ENCODE results near the gene NHSL2. TPM values are rescaled to one million over a fixed set of nuclear protein-coding genes. Genes with fewer than 3 reads are reported as not detected.

NHSL2 gene
- total RNA-seq, 1 experiment from 2014 or later: 0.36 TPM

DNA sequence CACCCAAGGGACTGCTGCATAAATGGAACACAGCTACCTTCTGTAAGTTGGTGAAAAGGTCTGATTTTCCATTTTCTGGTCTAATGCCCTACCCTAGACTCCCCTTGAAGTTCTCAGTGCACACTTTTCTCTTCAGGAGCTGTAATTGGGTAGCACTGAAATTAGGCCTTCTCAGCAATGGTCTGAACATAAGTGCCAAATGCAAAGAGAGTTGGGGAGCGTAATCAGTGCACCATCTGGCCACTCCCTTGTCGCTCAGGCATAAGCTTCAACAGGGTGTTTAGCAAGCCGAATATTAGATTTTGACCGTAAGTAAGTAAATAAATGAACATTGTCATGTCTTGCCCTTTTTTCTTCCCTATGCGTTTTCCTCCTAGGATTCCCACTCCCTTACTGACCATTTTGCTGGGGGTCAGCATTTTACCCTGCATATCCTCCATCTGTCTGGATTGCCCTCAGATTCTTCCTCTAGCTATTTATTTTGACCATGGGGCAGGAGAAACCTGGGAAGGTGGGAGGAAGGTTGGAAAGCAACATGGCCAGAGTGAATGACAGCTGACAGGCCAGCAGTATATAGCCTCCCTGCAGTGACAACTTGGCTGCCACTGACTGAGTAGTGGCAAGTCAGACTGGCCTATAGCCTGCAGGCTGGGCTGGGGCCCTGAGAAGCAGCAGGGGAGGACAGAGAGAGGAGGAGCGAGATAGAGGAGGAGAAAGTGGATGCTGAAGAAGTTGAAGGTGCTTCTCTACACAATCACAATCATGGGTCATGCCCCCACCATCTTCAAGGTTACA lies 2.7 kb downstream of the NHSL2 start:
- CTCF ChIA-PET: interaction anchor here (0.6 to 0.8 kb wide), 2 partner anchors 32 to 85 kb away, joined by 3 read pairs; no protein-coding TSS in a partner anchor
- intact Hi-C loops (cut with micrococcal nuclease; ENCODE audit: unreplicated experiment): no loop called here

DNA sequence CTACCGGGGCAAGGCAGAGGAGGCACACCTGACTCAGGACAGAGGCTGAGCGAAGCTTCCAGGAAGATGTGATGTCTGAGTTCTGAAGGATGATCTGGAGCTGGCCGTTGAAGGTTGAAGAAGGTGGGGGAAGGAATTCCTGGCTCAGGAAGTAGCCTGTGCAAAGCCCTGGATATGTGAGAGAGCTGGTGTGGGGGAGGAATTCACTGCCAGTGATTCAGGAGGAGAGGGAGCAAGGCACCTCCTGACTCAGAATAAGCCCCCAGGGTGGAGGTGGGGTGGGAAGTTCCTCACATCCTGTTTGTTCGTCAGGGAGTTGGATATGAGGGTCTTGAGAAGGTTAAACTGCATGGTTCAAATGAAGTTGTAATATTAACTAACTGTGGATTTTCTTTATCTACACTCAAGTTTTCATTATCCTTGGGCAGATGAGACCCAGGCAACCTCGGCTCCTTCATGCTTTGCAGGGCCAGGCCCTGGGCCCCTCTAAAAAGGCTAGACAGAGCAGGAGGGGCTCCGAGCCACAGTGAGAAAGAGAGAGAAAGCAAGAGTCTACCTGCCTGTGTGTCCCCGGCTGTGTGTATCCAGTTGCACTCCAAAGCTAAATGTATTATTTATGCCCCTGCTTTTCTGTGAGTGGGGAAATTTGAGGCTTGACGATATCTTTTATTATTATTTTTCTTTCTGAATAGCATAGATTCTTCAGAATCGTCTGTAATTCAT lies 7.1 kb downstream of the NHSL2 start:
- ATAC-seq: 0 out of 2 replicates have a peak, but pooled peaks have one; percentile 58
- Histone ChIP-seq H3K27ac (ENCODE audit: low read length) (no peak overlapping the region), H3K36me3 (ENCODE audit: control insufficient read depth, insufficient read depth, low read length) (no peaks in the 10 kb centered on the region)

More for the DNA sequence above, 2.7 kb downstream of the NHSL2 start:
- no peaks in the 10 kb centered on the region for H3K9me3 ChIP-seq (ENCODE audit: control insufficient read depth, insufficient read depth, low read depth, low read length)
- DNase-seq (ENCODE audit: low read depth, low spot score) (no peak), ATAC-seq (no peak)
- peaks cover 5% of the 10 kb centered on the region; the same call in 1 of the 2 replicates for H3K27me3 ChIP-seq (ENCODE audit: control insufficient read depth, insufficient read depth, low read length)
- in situ Hi-C loops (cut with HindIII; ENCODE audit: low pct_unique_long_range_greater_than_20kb, low sequenced_read_pairs): no loop called here
- TF ChIP-seq CTCF (IDR thresholded peaks at IDR 0.05): no peak
- no peak for TF ChIP-seq POLR2AphosphoS5 (IDR thresholded peaks at IDR 0.05; ENCODE audit: low read depth, low read length)
- TF ChIP-seq TCF7L2 (IDR thresholded peaks at IDR 0.05; ENCODE audit: low read depth, low read length): no peak
- no TSS peak for BruUV-seq (replicated peaks)
- no peaks in the 10 kb centered on the region for H3K4me1 ChIP-seq (ENCODE audit: control insufficient read depth, insufficient read depth, low read length)
- POLR2A ChIA-PET: no interaction called here
- no peak overlapping the region for H3K4me3 ChIP-seq (ENCODE audit: low read depth in 2 of 2, low read length in 2 of 2)
- no peaks in the 10 kb centered on the region for H3K36me3 ChIP-seq (ENCODE audit: control insufficient read depth, insufficient read depth, low read length)
- H3K27ac ChIP-seq (ENCODE audit: low read length): no peak overlapping the region

More for the DNA sequence above, 7.1 kb downstream of the NHSL2 start:
- no peaks in the 10 kb centered on the region for H3K4me1 ChIP-seq (ENCODE audit: control insufficient read depth, insufficient read depth, low read length)
- TF ChIP-seq SIN3A (IDR thresholded peaks at IDR 0.05; ENCODE audit: borderline replicate concordance, insufficient read depth, low read depth, low read length) (no peak), POLR2AphosphoS5 (IDR thresholded peaks at IDR 0.05; ENCODE audit: low read depth, low read length) (no peak), CTCF (IDR thresholded peaks at IDR 0.05) (no peak), TCF7L2 (IDR thresholded peaks at IDR 0.05; ENCODE audit: low read depth, low read length) (no peak)
- TF ChIP-seq, protein P1, sequence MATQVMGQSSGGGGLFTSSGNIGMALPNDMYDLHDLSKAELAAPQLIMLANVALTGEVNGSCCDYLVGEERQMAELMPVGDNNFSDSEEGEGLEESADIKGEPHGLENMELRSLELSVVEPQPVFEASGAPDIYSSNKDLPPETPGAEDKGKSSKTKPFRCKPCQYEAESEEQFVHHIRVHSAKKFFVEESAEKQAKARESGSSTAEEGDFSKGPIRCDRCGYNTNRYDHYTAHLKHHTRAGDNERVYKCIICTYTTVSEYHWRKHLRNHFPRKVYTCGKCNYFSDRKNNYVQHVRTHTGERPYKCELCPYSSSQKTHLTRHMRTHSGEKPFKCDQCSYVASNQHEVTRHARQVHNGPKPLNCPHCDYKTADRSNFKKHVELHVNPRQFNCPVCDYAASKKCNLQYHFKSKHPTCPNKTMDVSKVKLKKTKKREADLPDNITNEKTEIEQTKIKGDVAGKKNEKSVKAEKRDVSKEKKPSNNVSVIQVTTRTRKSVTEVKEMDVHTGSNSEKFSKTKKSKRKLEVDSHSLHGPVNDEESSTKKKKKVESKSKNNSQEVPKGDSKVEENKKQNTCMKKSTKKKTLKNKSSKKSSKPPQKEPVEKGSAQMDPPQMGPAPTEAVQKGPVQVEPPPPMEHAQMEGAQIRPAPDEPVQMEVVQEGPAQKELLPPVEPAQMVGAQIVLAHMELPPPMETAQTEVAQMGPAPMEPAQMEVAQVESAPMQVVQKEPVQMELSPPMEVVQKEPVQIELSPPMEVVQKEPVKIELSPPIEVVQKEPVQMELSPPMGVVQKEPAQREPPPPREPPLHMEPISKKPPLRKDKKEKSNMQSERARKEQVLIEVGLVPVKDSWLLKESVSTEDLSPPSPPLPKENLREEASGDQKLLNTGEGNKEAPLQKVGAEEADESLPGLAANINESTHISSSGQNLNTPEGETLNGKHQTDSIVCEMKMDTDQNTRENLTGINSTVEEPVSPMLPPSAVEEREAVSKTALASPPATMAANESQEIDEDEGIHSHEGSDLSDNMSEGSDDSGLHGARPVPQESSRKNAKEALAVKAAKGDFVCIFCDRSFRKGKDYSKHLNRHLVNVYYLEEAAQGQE (IDR thresholded peaks at IDR 0.05; ENCODE audit: insufficient read depth in 1 of 2, low read depth in 2 of 2, low read length in 1 of 2): no peak
- H3K4me3 ChIP-seq (ENCODE audit: low read depth in 2 of 2, low read length in 2 of 2): no peak overlapping the region
- no TSS peak for BruUV-seq (replicated peaks)
- POLR2A ChIA-PET: no interaction called here
- intact Hi-C loops (cut with micrococcal nuclease; ENCODE audit: unreplicated experiment): no loop called here
- DNase-seq (ENCODE audit: low read depth, low spot score): no peak
- CTCF ChIA-PET: no interaction called here
- in situ Hi-C loops (cut with HindIII; ENCODE audit: low pct_unique_long_range_greater_than_20kb, low sequenced_read_pairs): no loop called here
- no peaks in the 10 kb centered on the region for H3K9me3 ChIP-seq (ENCODE audit: control insufficient read depth, insufficient read depth, low read depth, low read length)
- H3K27me3 ChIP-seq (ENCODE audit: control insufficient read depth, insufficient read depth, low read length): no peaks in the 10 kb centered on the region; the same call in 1 of the 2 replicates

All from Panc1 (cell line).